Erythroblast (primary cell): ENCODE data around the gene NDEL1.

ENCODE experiments used
- GATA1 ChIP-seq: IDR thresholded peaks from 2 replicates; pipeline ENCODE4 v1.6.1; 2011; ENCODE audit warnings: low read depth, mild to moderate bottlenecking, control low read depth, low read length, moderate library complexity
- POLR2A ChIP-seq: IDR thresholded peaks from 2 replicates; pipeline ENCODE4 v1.6.1; 2011; ENCODE audit warnings: mild to moderate bottlenecking, low read length

DNA sequence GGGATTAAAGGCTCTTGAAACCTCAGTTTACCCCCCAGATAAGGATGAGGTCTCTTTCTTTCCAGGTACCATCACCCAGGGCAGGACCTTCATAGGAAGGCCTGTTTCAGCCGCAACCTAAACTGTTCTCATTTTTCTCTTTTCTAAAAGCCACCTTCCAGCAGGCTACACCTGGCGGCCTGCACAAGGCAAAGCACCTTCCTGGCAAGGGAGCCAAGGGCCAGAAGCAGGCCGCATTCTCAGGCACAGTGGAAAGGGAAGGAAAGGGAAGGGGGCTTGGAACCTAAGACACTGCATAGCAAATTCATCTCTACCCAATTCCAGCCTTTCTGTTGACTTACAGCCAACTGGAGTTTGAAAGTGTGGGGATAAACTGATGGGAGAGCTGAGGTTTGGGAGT is 8.9 kb upstream of the NDEL1 start:
- TF ChIP-seq POLR2A (no peak), GATA1 (no peak)
